Lower leg skin (tissue), 3 donors: ENCODE measurements around the gene EIF6.

Source experiments
- POLR2A ChIP-seq, 2 donors: fragments of 450-650 bp; IDR thresholded peaks; one replicate each; pipeline ENCODE4 v1.6.1; 2016 to 2017; ENCODE audit warnings: antibody characterized with exemption in 2 of 2, mild to moderate bottlenecking in 1 of 2, moderate library complexity in 1 of 2
- TF ChIP-seq, protein P1 (sequence below), 3 donors: fragments of 450-650 bp; IDR thresholded peaks; one replicate each; pipeline ENCODE4 v1.5.1; 2016; ENCODE audit warnings: antibody characterized with exemption in 3 of 3, mild to moderate bottlenecking in 3 of 3, moderate library complexity in 2 of 3

DNA sequence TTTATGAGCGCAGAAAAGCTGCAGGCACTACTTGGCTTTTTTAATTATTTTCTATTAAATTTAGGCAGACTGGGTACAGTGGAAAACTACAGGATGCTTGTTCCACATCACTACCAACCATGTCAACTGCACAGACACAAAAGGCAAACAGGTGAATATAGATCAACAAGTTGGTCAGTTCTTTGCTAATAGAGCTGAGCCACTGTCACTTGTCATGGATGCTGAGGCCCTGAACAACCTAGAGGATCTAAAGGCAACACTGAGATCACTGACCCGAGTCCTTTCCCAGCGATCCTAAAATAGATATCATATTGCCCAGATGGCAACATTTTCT, 42.1 kb upstream of the EIF6 start:
- TF ChIP-seq, protein P1, sequence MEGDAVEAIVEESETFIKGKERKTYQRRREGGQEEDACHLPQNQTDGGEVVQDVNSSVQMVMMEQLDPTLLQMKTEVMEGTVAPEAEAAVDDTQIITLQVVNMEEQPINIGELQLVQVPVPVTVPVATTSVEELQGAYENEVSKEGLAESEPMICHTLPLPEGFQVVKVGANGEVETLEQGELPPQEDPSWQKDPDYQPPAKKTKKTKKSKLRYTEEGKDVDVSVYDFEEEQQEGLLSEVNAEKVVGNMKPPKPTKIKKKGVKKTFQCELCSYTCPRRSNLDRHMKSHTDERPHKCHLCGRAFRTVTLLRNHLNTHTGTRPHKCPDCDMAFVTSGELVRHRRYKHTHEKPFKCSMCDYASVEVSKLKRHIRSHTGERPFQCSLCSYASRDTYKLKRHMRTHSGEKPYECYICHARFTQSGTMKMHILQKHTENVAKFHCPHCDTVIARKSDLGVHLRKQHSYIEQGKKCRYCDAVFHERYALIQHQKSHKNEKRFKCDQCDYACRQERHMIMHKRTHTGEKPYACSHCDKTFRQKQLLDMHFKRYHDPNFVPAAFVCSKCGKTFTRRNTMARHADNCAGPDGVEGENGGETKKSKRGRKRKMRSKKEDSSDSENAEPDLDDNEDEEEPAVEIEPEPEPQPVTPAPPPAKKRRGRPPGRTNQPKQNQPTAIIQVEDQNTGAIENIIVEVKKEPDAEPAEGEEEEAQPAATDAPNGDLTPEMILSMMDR (IDR thresholded peaks at IDR 0.05): no peak
- TF ChIP-seq POLR2A (IDR thresholded peaks at IDR 0.05): no peak
